ENCODE data around the gene G6PC1.
"Not testable (repeated sequence)": the region's sequence is repeated elsewhere in the genome, so short reads cannot be mapped to it uniquely, and the experiment has no call there.

G6PC1 gene

GRCh38 chr17:42878924-42879595 lies 21.5 kb upstream of the G6PC1 start:
- Histone ChIP-seq H3K36me3 (replicated peaks) (no peaks in the 10 kb centered on the region), H3K4me3 (ENCODE audit: low read depth, low read length) (no peak overlapping the region), H3K27ac (no peak overlapping the region), H3K27me3 (replicated peaks) (peaks cover 11% of the 10 kb centered on the region)
- TF ChIP-seq CTCF (IDR thresholded peaks at IDR 0.05; ENCODE audit: low read depth, low read length, missing control alignments) = no peak
- in situ Hi-C loops (cut with HindIII; ENCODE audit: low pct_ligation_motif_present, low sequenced_read_pairs) = no loop called here
- DNase-seq = no peak

GRCh38 chr17:42879596-42879985 lies 21.0 kb upstream of the G6PC1 start:
- Histone ChIP-seq H3K27me3 (replicated peaks) (peaks cover 10% of the 10 kb centered on the region), H3K4me3 (ENCODE audit: low read depth, low read length) (no peak overlapping the region), H3K36me3 (replicated peaks) (no peaks in the 10 kb centered on the region), H3K27ac (no peak overlapping the region)
- DNase-seq = peak; percentile 17
- no peak for TF ChIP-seq CTCF (IDR thresholded peaks at IDR 0.05; ENCODE audit: low read depth, low read length, missing control alignments)
- in situ Hi-C loops (cut with HindIII; ENCODE audit: low pct_ligation_motif_present, low sequenced_read_pairs) = no loop called here

GRCh38 chr17:42880776-42881310 lies 19.8 kb upstream of the G6PC1 start:
- TF ChIP-seq CTCF (IDR thresholded peaks at IDR 0.05; ENCODE audit: low read depth, low read length, missing control alignments) = no peak
- Histone ChIP-seq H3K27ac (no peak overlapping the region), H3K4me3 (ENCODE audit: low read depth, low read length) (no peak overlapping the region), H3K36me3 (replicated peaks) (no peaks in the 10 kb centered on the region), H3K27me3 (replicated peaks) (peaks cover 9% of the 10 kb centered on the region)
- in situ Hi-C loops (cut with HindIII; ENCODE audit: low pct_ligation_motif_present, low sequenced_read_pairs) = no loop called here
- no peak for DNase-seq

- H3K27ac ChIP-seq; H3K36me3 ChIP-seq (replicated peaks); DNase-seq; H3K4me3 ChIP-seq (ENCODE audit: low read depth, low read length); in situ Hi-C loops (cut with HindIII; ENCODE audit: low pct_ligation_motif_present, low sequenced_read_pairs); H3K27me3 ChIP-seq (replicated peaks): not testable (repeated sequence)
Measured at GRCh38 chr17:42881706-42882105, 18.9 kb upstream of the G6PC1 start.

GRCh38 chr17:42882166-42882565 lies 18.4 kb upstream of the G6PC1 start:
- no peak overlapping the region for H3K4me3 ChIP-seq (ENCODE audit: low read depth, low read length)
- in situ Hi-C loops (cut with HindIII; ENCODE audit: low pct_ligation_motif_present, low sequenced_read_pairs) = no loop called here
- no peak overlapping the region for H3K27ac ChIP-seq
- peaks cover 9% of the 10 kb centered on the region for H3K27me3 ChIP-seq (replicated peaks)
- DNase-seq = no peak
- TF ChIP-seq CTCF (IDR thresholded peaks at IDR 0.05; ENCODE audit: low read depth, low read length, missing control alignments) = no peak
- no peaks in the 10 kb centered on the region for H3K36me3 ChIP-seq (replicated peaks)

GRCh38 chr17:42883802-42884558 lies 16.6 kb upstream of the G6PC1 start:
- Histone ChIP-seq H3K4me3 (ENCODE audit: low read depth, low read length) (no peak overlapping the region), H3K27ac (no peak overlapping the region), H3K36me3 (replicated peaks) (no peaks in the 10 kb centered on the region), H3K27me3 (replicated peaks) (no peaks in the 10 kb centered on the region)
- no peak for DNase-seq
- TF ChIP-seq CTCF (IDR thresholded peaks at IDR 0.05; ENCODE audit: low read depth, low read length, missing control alignments) = no peak
- in situ Hi-C loops (cut with HindIII; ENCODE audit: low pct_ligation_motif_present, low sequenced_read_pairs) = no loop called here

- H3K27ac ChIP-seq; H3K4me3 ChIP-seq (ENCODE audit: low read depth, low read length); H3K27me3 ChIP-seq (replicated peaks); DNase-seq; H3K36me3 ChIP-seq (replicated peaks); in situ Hi-C loops (cut with HindIII; ENCODE audit: low pct_ligation_motif_present, low sequenced_read_pairs): not testable (repeated sequence)
Measured at GRCh38 chr17:42885806-42886205, 14.8 kb upstream of the G6PC1 start.
